Epithelial cell of esophagus (primary cell): ENCODE data around the gene ECE1.
"Not testable (repeated sequence)": the region's sequence is repeated elsewhere in the genome, so short reads cannot be mapped to it uniquely, and the experiment has no call there.

ENCODE experiments used
- DNase-seq: peaks from one replicate; pipeline ENCODE4 v3.0.0; 2010; ENCODE audit warnings: low read depth
- H3K4me3 ChIP-seq: 2 replicates; pipeline ENCODE4 v1.5.1; 2011; ENCODE audit warnings: mild to moderate bottlenecking, low read length, control low read depth
- CTCF ChIP-seq: IDR thresholded peaks from 2 replicates; pipeline ENCODE4 v1.5.1; 2011; ENCODE audit warnings: low read depth, mild to moderate bottlenecking, low read length, control low read depth, inconsistent platforms; ENCODE audit not compliant: insufficient read depth; ENCODE audit errors: missing control alignments

ECE1 gene

GRCh38 chr1:21184276-21184675, 106.0 kb downstream of the ECE1 start:
- H3K4me3 ChIP-seq: no peak overlapping the region
- DNase-seq: no peak
- TF ChIP-seq CTCF: no peak

- peak; percentile 38 for DNase-seq
- no peak for TF ChIP-seq CTCF
- H3K4me3 ChIP-seq: no peak overlapping the region
Measured at GRCh38 chr1:21182181-21182731, 108.0 kb downstream of the ECE1 start.

- DNase-seq, H3K4me3 ChIP-seq: not testable (repeated sequence)
Measured at GRCh38 chr1:21178271-21178670, 112.0 kb downstream of the ECE1 start.

GRCh38 chr1:21176586-21177555, 113.4 kb downstream of the ECE1 start, which contains the start of gene EIF4G3:
Gene EIF4G3, minus strand, starts transcription at chr1:21176897. Its CDS starts 174,155 bp downstream, at chr1:21002742.
- no peak for TF ChIP-seq CTCF
- DNase-seq: peak; percentile 95
- H3K4me3 ChIP-seq: peak within 1 kb of the TSS; percentile 78

- no peak for DNase-seq
- TF ChIP-seq CTCF: peak; percentile 3
Measured at GRCh38 chr1:21175670-21176581, 114.3 kb downstream of the ECE1 start.

GRCh38 chr1:21175324-21175669, 115.0 kb downstream of the ECE1 start:
- H3K4me3 ChIP-seq: peak overlapping the region; percentile 78
- DNase-seq: peak; percentile 44
- no peak for TF ChIP-seq CTCF

More at GRCh38 chr1:21175670-21176581, 114.3 kb downstream of the ECE1 start:
- peak overlapping the region; percentile 78 for H3K4me3 ChIP-seq
